ENCODE results near the gene CACNG5. TPM values are rescaled to one million over a fixed set of nuclear protein-coding genes. Genes with fewer than 3 reads are reported as not detected.

The CACNG5 gene
- polyA plus RNA-seq, 3 donors, result 0.12 TPM; not detected in 2

DNA sequence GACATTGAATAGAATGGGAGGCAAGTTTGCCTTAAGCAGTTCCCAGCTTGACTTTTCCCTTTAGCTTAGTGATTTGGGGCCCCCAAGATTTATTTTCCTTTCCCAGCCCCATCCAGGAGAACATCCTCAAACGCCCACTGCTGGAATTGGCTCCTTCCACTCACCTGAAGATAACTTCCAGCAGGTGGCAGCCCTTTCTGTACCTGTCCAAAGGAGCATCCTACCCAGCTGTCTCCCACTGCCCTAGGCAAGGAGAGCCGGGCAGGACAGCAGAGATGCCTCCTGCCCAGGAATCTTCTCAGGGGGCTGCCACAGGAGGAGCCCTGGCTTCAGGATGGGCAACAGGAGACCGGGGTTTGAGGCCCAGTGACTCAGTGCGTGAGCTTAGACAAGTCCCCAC lies 6.4 kb downstream of the CACNG5 start:
- H3K27ac ChIP-seq (ENCODE audit: low read depth, low read length), result no peak overlapping the region
- WGBS, 3 donors, result 34 to 68% (median 50%) methylated on average over 4 of the region's 4 CpGs

DNA sequence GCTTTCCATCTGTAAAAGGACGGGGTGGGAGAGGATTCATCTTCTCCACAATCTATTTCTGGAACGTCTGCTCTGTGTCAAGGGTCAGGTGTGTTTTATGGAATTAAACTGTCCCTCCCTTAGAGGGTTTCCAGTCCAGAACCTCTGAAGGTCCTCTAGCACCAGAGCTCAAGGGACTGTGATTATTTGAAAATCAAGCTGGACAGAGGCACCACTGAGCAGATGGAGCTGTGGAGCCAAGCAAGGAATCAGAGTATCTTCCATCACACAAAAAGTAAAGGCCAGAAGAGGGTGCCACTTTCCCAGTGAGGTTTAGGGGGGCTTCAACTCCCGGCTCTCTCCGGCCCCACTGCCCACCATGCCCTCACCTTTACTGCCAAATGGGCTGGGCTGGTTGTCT lies 6.8 kb downstream of the CACNG5 start:
- H3K27ac ChIP-seq (ENCODE audit: low read depth, low read length), result no peak overlapping the region

DNA sequence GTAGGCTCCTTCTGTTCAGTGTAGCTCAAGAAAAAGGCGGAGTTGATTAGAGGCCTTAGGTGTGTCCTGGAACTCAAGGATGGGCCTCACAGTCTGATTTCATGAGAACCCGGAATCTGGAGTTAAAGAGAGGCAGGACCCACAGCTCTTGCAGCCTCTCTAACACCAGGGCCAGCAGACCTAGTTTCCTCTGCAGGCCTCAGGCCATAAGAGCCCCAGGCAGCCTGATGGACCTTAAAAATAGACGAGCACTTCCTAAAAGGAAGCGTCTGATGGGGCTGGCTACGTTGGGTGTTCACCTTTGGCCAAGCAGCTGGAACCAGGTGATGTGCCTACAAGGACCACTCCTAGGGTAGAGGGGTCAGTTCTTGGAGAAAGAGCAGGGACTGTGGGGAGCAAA lies 7.6 kb downstream of the CACNG5 start:
- H3K27ac ChIP-seq (ENCODE audit: low read depth, low read length), result no peak overlapping the region
- 69 to 77% (median 77%) methylated on average over 5 of the region's 5 CpGs for WGBS, 3 donors

More for the DNA sequence above, 6.8 kb downstream of the CACNG5 start:
- WGBS, 3 donors, result 53 to 61% (median 57%) methylated on average over 3 to 4 of the region's 4 CpGs

DNA sequence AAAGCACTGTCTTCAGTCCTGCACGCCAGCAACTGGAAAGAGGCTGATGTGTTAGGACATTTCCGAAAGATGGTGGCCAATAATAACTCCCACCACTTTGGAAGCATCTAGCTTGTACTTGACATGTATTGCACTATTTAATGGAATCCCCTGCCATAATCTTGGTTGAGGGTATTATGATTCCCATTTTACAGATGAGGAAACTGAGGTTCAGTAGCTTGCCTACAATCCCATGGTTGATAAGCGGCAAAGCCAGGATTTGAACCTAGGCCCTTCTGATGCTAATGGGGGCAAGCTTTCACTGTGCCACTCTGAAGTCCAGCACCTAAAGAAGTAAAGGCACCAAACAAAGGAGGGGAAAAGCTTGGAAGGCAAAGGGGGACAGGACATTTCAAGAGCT lies 8.0 kb downstream of the CACNG5 start:
- no peak overlapping the region for H3K27ac ChIP-seq (ENCODE audit: low read depth, low read length)
- 95 to 99% (median 95%) methylated on average over 3 of the region's 3 CpGs for WGBS, 3 donors

- H3K27ac ChIP-seq (ENCODE audit: low read depth, low read length), result no peak overlapping the region
- 56 to 70% (median 59%) methylated on average over 4 of the region's 4 CpGs for WGBS, 3 donors
Measured at GRCh38 chr17:66843627-66844026, 8.7 kb downstream of the CACNG5 start.

GRCh38 chr17:66847704-66848103 lies 12.8 kb downstream of the CACNG5 start:
- WGBS, 3 donors, result 71 to 91% (median 77%) methylated on average over 3 of the region's 3 CpGs
- no peak overlapping the region for H3K27ac ChIP-seq (ENCODE audit: low read depth, low read length)

DNA sequence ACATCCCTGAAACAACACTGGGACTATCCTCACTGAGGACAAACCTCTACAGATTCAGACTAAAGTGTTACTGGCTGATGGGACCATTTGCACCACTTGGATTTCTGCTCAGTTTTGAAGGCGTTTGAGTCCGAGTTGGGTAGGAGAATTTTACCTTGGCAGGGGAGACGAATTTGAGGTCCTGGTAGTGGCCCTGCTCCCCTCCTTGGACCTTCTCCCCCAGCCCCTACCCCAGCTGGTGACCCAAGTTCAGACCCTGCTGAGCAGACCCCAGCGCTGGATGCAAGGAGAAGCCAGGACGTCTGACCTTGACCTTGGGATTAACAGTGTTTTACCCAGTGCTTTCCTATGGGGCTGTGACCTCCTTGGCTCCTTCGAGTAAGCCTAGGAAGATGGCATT lies 13.6 kb downstream of the CACNG5 start:
- H3K27ac ChIP-seq (ENCODE audit: low read depth, low read length), result no peak overlapping the region
- WGBS, 3 donors, result 80 to 82% (median 82%) methylated on average over 6 of the region's 6 CpGs

DNA sequence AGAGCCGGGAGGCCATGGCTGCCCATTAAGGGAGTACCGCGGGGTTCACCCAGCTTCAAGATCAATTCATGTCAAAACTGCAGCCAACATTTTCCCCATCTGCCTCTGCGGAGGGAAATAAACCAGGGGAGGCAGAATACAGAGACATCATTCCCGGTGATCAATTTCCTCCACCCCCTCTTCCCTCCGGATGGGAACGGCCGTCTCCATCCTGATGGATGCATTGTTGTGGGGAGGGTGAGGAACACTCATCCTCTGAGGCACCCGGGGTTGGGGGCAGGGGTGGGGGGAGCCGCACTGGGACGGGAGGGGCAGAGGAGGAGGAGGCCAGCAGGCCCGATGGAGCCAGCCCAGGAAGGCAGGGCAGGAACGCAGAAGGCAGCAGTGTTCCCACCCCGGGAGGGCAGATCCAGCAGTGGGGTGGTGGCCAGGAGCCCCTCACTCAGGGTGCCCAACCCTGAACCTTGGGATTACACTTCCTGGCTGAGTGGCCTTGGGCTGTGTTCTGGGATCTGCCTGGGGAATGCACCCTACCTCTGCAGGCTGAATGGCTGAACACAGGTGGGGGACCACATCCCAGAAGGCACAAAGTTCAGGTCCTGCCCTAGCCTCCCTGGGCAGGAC lies 14.2 kb downstream of the CACNG5 start:
- WGBS, 3 donors, result 63 to 71% (median 68%) methylated on average over 13 to 14 of the region's 14 CpGs
- H3K27ac ChIP-seq (ENCODE audit: low read depth, low read length), result no peak overlapping the region

DNA sequence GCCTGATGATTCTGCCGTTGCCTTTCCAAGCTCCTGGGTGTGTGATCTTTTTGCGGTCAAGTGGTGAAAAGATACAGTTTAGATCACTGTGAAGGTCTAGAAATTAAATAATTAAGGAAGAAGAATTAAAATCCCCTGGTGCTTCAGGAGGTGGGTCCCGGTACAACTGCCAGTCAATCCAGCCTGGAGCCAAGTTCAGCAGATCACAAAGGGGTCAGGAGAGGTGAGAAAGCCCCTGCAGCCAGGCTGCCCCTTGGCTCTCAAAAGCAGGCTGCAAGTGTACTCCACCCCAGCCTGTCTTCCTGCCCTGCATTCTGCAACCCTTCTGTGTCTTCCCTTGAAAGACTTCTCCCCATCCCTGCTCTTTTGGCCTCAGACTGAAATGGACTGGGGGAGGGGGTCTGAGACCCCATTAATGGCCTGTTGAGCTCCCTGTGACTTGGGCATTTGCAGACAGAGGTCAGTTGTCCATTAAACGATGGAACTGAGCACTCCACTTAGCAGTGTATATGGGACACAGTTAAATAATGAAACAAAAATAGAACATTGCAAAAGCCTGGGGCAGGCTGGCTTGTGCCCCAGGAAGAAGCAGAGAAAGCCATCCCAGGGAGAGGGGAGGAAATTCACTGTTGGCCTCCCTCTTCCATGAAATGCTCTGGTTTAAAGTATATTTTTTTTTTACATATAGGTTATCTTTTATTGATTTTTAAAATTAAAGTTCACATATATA lies 15.1 kb downstream of the CACNG5 start:
- H3K27ac ChIP-seq (ENCODE audit: low read depth, low read length), result no peak overlapping the region
- 64 to 79% (median 69%) methylated on average over 4 of the region's 4 CpGs for WGBS, 3 donors

DNA sequence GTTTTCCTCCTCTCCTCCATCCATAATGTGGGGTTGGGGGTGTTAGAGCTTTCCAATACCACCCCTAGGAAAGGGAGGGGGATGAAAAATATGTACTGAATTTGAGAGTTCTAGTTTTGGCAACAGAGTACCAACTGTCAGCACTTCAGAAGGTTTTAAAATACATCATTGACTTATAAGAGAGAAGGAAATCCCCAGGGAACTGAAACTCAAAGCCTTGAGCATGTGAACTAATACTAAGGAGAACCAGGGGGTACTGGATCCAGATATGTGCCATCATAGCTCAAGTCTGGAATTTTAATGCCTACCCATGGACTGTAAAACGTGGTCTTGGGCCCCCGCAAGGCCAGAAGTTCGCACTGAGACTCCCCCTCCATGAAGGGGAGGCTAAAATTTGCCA lies 15.8 kb downstream of the CACNG5 start:
- H3K27ac ChIP-seq (ENCODE audit: low read depth, low read length), result no peak overlapping the region
- 64 to 80% (median 74%) methylated on average over 3 of the region's 3 CpGs for WGBS, 3 donors

- 71 to 77% (median 76%) methylated on average over 10 of the region's 10 CpGs for WGBS, 3 donors
- H3K27ac ChIP-seq (ENCODE audit: low read depth, low read length), result no peak overlapping the region
Measured at GRCh38 chr17:66855204-66855603, 20.3 kb downstream of the CACNG5 start.

- 80 to 83% (median 81%) methylated on average over 12 of the region's 12 CpGs for WGBS, 3 donors
- H3K27ac ChIP-seq (ENCODE audit: low read depth, low read length), result no peak overlapping the region
Measured at GRCh38 chr17:66858226-66859083, 23.5 kb downstream of the CACNG5 start.

DNA sequence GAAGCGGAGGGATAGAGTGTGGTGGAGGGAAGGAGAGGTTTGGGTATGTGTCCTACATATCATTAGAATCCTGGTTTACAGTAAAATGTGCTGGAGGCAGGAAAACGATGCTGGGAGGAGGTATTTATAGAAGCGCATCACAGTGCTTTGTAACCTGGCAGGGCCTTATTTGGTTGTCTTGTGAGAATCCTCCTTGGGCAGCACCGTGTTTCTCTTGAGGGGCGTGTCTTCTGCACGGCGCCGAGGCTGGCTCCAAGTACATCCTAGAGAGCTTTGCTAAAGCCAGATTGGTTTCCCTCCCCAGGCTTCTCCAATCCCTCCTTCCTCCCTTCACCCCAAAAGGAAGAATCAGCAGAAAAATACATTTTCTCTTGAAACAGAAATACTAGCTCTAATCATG lies 24.4 kb downstream of the CACNG5 start:
- 65 to 80% (median 68%) methylated on average over 8 of the region's 8 CpGs for WGBS, 3 donors
- H3K27ac ChIP-seq (ENCODE audit: low read depth, low read length), result no peak overlapping the region

DNA sequence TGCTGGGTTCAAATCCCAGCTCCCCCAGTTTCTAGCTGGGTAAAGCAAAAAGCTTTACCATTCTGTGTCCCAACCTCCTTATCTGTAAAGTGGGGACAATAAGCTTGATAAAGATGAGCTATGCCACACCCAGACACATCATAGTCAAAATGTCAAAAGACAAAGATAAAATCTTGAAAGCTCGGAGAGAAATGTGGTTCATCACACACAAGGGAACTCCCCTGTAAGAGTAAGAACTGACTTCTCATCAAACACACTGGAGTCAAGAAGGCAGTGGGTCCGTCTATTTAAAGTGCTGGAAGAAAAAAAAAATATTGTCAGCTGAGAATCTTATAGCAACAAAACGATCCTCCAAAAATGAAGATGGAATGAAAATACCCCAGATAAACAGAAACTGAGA lies 25.3 kb downstream of the CACNG5 start:
- H3K27ac ChIP-seq (ENCODE audit: low read depth, low read length), result no peak overlapping the region
- 73 to 83% (median 77%) methylated on average over 3 of the region's 3 CpGs for WGBS, 3 donors

DNA sequence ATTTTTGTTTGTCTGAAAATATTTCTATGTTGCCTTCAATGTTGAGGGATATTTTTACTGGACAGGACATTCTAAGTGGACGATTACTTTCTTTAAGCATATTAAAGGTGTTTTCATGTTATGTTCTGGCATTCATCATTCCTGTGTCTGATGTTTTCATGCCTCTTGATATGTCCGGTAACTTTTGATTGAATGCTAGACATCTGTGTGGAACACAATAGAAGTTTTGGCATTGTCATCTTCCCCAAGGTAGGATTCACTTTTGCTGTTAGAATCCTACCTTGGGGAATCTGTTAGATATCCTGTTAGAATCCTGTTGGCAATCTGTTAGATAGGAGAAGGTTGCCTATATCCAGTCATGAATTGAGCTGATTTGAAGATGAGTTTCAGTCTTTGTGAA lies 28.9 kb downstream of the CACNG5 start:
- 87 to 92% (median 91%) methylated on average over 2 of the region's 2 CpGs for WGBS, 3 donors
- no peak overlapping the region for H3K27ac ChIP-seq (ENCODE audit: low read depth, low read length)

- WGBS, 3 donors, result 86 to 89% (median 86%) methylated on average over 1 of the region's 1 CpG
- no peak overlapping the region for H3K27ac ChIP-seq (ENCODE audit: low read depth, low read length)
Measured at GRCh38 chr17:66865151-66865550, 30.2 kb downstream of the CACNG5 start.

DNA sequence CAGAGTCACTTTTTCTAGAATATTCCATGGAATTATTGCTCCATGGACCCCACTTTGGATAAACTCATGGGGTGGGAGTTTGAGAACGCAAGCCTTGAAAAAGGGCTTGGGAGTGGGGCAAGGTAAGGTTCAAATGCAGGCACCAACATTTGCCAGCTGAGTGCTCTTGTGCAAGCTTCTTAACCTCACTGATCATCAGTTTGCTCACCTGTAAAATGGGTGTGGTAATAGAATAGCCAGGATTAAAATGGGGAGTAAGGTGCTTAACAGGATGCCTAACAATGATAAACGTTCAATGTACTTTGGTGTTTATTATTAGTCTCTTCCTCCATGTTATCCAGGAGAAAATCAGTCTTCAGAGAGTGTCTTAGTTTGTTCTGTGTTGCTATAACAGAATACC lies 39.0 kb downstream of the CACNG5 start:
- WGBS, 3 donors, result 56 to 79% (median 79%) methylated on average over 2 of the region's 2 CpGs

GRCh38 chr17:66884931-66885330 lies 50.0 kb downstream of the CACNG5 start:
- no peak overlapping the region for H3K27ac ChIP-seq (ENCODE audit: low read depth, low read length)
- 95% methylated on average over 16 of the region's 16 CpGs for WGBS, 3 donors

More for the DNA sequence above, 39.0 kb downstream of the CACNG5 start:
- H3K27ac ChIP-seq (ENCODE audit: low read depth, low read length), result no peak overlapping the region

- H3K27ac ChIP-seq (ENCODE audit: low read depth, low read length), result no peak overlapping the region
- WGBS, 3 donors, result 51 to 64% (median 63%) methylated on average over 4 of the region's 4 CpGs
Measured at GRCh38 chr17:66885417-66885816, 50.5 kb downstream of the CACNG5 start.
